GM19463 (cell line): ENCODE data around the gene ITGBL1.

Experiments used
- ATAC-seq: cut with Tn5 transposase; IDR thresholded peaks from one replicate; pipeline ENCODE4 v1.9.1; 2021; ENCODE audit warnings: mild to moderate bottlenecking, moderate library complexity; ENCODE audit not compliant: unreplicated experiment

Gene ITGBL1

DNA sequence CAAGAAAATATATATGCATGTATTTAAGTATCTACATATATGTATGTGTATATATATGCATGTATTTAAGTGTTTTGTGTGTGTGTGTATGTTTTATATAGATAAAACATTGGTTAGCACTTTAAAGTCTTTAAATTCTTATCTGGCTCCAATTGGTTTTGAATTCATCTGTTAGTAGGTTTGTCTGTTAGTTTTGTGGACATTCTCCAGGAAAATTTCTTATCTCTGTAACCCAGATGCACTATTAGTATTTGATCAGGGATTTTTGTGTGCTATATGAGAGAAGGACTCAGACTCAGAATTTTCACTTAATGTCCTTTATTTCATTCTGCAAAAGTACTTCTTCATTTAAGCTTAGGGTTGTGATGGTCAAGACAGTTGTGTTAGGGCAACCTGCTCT is 103.1 kb downstream of the ITGBL1 start:
- ATAC-seq = no peak

DNA sequence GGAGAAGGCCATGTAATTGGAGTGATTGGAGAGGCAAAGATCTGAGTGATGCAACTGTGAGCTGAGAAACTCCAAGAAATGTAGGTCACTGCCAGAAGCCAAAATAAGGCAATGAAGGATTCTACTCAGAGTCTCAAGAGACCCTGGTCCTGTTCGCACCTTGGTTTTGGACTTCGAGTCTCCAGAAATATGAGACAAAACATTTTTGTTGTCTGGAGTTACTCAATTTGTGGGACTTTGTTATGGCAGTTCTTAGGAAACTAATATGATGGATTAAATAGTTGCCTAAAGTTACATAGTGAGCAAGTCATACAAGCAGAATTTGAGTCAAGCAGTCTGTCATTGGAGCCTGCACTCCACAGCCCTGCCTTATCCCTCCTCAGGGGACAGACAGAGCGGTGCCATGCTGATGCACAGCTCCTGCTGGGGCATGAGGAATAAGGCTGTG is 104.2 kb downstream of the ITGBL1 start:
- ATAC-seq = no peak

DNA sequence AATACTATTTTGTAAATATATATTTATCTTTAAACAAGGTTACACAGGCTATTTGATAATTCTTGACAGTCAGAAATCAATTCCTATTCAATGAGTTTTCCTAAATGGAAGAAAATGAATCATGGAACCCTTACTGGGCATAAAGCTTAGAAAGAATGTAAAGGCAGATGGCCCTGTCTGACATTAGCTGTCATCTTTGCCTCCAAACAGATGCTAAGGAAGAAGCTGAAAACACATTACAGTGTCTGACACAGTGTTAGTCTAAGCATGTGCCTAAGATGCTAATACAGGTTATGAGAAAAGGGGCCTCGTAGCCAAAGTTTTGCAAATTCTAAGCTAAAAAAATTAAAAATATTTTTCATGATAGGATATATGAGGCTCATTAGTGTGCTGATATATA is 112.8 kb downstream of the ITGBL1 start:
- no peak for ATAC-seq

DNA sequence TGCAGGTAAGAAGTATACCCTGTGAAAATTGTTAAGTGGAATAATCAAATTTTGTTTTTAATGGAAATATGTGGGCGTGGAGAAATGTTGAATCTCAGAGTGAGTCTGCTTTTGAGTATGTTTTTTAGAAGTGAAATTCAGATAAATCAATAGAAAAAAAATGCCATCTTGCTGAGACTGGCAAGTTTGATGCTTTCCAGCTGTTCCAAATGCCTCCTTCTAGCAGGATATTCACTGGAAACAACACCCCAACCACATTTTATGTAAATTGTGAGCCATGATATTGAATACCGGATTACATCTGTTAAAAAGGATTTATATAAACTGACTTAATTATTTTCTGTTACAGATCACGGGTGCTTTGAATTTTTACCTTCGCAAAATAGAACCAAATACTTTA is 115.4 kb downstream of the ITGBL1 start:
- ATAC-seq = no peak

DNA sequence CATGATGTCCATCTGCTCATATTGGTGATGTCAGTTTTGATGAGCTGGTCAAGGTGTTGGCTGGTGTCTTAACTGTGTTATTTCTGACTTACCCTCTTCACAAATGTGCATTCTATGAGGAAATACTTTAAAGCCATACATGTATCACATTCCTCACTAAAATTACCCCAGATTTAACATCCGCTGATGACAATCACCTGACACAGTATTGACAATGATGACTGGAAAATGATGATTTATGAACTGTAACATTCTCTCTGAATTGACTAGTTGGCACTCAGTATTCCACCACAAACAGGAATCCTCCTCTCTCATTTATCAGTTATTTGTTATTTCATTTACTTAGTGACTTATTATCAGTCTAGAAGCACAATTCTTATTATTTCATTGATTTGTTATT is 117.3 kb downstream of the ITGBL1 start:
- ATAC-seq = no peak

DNA sequence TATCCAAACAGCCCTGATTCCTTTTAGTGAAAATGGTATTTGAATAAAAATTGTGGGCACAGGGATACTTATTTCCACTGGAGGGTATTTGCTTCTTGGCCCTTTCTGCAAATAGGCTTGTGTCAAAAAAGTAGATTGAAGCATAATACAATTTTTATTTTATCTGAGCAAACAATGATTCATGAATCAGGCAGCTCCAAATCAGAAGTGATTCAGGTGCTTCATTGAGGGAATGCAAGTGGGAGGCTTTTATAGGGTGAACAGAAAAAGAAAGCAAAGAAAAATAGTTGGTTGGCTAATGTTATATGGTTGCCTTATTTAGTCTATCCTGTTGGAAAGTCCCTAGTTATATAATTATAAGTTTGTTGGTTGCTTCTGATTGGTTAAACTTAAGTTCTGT is 117.9 kb downstream of the ITGBL1 start:
- ATAC-seq = no peak

DNA sequence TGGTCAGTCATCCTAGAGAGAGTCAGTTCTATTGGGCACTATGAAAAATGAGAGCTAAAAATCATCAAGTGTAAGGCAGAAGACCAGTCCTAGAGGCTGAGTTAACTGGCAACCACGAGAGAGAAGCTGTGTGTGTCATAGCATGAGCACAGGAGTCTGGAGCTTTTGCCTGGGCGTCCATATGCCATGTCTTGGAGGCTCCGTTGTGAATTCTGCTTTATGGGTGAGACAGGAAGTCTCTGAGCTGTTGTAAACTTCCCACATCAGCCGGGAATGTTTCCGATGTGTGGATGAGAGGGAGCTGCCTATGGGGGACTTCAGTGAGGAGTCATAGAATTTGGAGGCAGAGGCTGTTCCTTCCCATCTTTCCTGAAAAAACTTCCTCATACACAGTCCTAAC is 120.0 kb downstream of the ITGBL1 start:
- ATAC-seq = no peak

DNA sequence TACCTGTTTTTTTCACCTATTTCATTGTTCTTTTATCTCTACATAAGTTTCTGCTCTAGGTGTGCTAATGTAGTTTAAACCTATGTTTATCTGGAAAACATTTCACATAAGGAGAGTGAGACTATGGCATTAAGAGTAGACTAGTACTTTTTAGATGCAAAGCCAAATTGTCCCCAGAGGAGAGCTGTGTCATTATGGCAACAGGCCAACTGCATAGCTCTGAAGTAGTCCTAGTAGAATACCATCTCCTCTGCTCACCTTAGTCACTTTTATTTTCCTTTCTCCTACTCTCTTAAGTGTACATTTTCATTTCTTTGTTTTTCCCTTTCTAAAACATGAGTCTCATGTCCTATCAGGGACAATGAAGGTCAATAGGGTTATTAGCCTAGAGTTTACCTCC is 123.1 kb downstream of the ITGBL1 start:
- ATAC-seq = no peak

DNA sequence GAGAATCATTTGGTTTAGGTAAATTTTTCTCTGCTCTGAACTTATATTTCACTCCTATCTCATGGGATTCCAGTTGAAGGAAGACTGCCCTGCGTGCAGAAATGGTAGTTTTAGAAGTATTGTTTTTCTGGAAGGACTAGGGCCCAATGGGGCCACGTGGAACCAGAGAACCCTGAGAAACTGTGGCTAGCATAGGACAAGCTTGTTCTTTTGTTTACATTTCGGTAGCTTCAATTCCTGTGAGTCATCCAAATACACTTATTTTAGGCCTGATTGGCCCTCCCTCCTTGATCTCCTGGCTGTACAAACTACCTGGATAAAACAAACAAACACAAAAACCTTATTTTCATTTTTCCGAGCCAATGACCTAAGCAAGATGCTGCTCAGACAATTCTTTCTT is 124.0 kb downstream of the ITGBL1 start:
- no peak for ATAC-seq

DNA sequence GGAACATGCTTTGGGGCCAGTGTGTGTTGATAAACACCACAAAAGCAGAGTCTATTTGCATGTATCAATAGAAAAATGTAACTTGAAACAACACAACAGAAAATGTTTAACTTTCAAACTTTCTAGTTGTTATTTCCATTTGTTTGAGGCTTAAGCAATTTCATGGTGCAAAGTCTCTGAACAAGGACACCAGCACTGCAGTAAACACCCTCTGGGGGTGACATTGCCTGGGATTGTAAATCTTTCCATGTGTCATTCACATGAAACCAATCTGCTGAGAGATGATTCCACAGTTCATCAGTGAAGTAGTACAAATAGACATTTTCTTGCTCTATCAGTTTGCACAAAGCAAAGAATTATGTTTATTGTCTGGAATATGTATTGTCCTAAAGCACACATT is 124.5 kb downstream of the ITGBL1 start:
- ATAC-seq = no peak

DNA sequence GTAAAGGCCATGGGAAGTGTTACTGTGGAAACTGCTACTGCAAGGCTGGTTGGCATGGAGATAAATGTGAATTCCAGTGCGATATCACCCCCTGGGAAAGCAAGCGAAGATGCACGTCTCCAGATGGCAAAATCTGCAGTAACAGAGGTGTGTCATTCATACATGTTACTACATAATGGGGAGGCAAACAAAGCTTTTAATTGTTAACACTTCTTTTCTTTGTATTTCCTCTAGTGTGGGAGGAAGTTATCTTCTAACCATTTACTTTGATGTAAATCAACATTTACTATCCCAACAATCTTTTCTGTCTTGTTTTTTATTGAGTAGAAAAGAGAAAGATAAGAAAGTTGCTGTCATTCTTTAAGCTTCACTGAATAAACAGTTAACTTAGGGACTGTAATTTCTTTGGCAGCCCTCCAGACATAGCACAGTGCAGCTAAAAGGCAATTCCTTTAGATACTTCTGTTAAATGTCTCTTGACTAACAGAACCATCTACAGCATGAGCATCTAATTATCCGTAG is 126.9 kb downstream of the ITGBL1 start:
- ATAC-seq = no peak

DNA sequence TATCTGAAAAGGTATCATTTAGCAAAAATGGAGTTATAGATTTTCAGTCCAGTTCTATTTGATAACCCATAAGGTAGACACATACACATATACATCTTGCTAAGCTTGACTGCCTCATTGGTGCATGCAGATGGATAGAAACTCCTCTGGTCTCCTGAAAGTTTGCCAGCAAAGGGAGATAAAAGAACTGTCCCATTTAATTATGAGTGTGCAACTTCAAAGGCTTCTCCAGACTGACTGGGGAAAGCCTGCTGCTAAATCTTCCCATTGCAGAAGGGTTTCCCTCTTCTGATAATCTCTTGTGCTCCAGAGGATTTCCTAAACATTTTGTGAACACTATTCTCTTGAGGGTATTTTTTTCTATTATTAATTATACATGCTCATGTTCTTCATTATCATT is 131.9 kb downstream of the ITGBL1 start:
- no peak for ATAC-seq

DNA sequence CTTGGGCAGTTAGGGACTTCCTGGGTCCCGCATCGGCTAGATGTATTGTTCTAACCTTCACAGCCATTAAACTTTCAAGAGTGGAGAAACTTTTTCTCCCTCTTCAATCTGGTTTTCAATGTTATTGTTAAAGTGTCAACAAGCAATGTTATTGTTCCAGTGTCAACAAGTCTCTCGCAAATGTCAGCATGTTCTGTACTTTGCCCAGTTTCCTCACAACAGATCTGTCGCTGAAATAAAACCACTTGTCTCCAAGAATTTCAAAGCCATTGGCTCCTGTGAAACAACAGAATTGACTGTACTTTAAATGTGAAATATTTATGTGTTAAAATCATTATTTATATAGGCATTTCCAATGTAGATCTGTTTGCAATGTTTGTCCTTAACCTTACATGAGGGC is 138.0 kb downstream of the ITGBL1 start:
- no peak for ATAC-seq

DNA sequence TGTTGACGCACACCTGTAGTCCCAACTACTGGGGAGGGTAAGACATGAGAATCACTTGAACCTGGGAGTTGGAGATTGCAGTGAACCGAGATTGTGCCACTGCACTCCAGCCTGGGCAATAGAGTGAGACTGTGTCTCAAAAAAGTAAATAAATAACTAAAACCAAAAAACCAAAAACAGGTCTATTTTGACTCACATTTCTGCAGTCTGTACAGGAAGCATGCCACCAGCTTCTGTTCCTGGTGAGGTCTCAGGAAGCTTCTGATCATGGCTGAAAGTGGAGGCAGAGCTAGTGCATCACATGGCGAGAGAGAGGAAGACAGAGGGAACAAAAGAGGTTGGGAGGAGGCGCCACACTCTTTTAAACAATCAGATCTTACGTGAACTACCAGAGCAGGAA is 142.5 kb downstream of the ITGBL1 start:
- ATAC-seq = no peak

DNA sequence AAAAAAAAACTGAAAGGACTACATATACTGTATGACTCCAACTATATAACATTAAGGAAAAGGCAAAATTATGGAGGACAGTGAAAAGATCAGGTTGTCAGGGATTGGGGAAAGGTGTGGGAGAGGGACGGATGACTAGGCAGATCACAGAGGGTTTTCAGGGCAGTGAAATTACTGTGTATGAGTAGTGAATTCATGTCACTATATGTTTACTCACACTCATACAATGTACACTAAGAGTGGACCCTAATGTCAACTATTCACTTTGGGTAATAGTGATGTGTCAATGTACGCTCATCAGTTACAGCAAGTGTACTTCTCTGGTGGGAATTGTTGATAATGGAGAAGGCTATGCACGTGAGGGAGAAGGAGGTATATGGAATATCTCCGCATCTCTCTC is 144.3 kb downstream of the ITGBL1 start:
- no peak for ATAC-seq

DNA sequence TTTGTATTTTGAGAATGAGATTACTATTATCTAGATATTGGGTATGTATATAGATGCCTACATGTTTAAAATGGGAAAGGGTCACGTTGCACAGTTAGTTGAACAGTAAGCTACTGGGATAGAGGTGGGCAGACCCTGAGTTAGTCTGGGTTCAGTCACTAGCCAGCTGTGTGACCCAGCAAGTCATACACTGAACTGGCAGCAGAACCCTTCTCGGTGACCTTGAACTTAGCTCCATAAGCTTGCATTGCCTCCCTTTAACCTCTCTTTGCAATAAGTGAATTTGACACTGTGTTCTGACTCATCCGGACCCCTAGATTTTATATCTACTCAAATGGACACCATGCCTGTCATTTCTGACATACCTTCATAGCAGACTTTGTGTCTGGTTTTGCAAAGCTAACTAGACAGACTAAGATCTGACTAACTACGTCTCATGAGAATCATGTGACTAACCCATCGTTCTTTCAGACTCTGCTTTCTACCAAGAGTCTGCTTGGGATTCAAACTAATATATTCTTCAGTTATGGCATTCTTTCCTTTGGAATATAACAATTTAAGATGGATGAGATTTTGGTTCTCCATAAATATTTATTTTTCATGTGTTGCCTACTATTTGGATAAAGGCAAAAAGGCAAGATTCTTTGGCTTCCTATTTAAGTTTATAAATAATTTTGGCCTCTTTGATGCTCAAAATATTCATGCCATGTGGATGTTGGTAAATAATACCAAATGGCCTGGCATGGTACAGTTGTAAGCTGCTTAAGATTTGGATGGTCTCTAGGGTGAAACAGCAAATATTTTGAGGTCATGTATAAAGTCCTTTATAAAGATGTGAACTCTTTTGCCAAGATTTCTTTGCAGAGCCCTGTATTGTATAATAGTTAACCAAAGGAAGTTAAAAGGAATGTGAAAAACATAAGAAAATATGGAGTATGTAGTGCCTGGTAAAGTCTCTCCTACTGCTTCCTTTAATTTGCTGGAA is 159.3 kb downstream of the ITGBL1 start:
- ATAC-seq = no peak

DNA sequence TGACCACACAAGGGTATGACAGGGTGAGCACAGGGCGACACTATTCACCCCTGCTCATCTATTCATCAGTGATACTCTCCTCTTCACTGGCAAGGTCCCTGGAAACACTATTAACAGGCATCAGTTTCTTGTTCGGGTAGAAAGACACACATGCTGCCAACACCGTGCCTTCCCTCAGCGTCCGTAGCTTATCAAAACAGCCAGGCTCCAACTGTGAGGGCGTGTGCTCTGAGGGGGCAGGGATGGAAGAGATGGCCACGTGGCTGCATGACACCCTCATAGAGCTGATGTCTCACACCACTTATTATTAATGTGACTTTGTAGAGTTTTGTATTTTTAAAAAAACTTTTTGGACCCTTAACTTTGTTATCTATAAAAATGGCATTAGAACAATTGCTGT is 160.3 kb downstream of the ITGBL1 start:
- no peak for ATAC-seq

DNA sequence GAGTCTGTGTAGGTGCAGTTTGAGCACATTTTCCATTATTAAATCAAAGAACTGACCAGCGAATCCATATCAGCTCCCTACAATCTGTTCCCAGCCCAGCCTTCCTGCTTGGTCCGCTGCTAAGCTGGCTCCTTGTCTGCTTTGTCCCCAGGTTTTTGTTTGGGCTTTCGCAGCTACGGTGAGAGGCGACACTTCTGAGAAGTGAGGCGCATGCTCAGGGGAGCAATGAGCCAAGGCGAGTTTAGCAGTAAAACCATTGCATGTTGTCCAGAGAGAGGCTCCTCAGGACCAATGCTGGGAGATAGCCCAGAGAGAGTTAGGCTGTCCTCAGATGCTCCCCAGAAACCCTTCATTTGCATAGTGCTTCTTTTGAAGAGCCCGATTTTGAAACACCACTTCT is 162.0 kb downstream of the ITGBL1 start:
- ATAC-seq = no peak

DNA sequence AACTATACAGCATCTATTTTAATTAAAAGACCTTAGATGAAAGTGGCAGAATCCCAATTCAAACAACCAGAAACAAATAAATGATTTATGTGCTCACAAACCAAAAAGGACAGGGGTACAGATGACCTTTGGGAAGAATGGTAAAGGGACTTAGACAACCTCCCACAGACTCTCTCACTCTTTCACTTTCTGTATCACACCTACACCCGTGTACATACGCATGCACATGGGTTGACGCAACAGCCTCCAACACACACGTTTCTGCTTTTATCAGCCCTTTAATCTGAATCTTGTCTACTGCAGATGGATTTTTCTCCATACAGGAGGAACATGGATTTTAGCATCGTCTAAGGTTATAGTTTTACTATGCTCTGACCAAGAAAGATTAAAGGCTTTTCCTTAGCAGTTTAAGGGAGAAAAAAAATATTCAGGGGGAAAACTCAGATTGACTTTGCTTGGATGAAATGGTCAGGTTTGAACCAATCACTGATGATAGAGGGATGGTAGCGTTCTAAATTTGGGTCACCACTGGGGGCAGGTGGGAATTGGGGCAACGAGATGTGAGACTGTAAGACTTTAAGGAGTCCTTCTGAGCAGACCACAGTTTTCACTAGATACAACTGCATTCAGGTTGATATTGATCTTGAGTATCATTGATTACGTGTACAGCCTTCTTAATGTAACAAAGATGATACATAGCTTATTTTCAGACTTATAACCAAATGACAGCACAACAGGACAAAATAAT is 166.1 kb downstream of the ITGBL1 start:
- no peak for ATAC-seq

DNA sequence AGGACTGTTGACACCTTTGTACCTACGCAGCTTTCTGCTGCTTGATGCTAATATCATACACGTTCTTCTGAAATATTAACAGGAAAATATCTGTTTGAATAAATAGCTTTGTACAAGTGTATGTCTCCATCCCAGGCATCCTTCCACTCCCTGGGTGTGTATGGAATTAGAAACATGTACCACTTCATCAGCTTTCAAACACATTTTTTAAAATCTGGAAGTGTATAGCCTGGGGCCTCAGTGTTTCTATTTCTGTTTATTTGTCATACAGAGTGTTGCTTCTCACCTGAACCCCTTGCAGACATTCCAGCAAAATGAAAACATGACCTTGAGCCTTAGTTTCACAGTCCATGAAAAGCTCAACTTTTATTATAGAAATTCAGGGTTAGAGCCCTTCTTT is 168.6 kb downstream of the ITGBL1 start:
- ATAC-seq = no peak

DNA sequence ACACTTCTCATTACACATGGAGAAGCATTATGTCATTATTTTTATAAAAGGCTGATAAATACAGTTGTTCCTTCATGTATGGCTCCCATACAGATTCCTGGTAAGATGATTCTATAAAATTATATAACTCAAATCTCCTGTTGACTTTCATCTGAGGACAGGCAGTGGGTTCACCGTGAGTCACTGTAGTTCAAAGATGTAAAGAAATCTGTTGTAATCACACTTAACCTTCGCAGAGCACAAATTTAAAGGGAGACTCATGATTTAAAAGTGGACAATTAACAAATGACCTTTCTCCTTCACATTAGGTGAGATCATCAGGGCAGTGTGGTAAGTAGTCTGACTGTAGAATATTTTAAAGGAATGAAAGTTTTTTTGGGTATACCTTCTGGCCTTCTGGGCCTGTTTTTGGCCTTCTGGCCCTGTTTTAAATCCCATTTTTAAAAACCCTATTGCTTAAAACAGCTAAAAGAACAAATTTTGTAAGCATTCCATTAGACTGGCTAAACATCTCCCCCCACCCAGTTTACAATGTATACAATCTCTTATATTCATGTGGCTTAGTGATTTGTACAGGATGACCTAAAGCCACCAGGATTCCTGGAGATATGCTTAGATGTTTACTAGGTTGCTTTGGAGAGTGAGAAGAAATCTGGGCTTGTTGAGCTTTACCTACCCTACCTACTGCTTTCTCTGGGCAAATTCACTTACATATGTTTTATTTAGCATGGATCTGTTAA is 171.2 kb downstream of the ITGBL1 start:
- no peak for ATAC-seq
